GM23338 (cell line): ENCODE data around the gene CFHR4.

ENCODE experiments used
- CREB1 ChIP-seq: fragments of 250-450 bp; sonication (Bioruptor Pico); IDR thresholded peaks from 2 replicates; pipeline ENCODE4 v1.5.0; 2020; ENCODE audit warnings: low read depth, mild to moderate bottlenecking, moderate library complexity
- EZH2 ChIP-seq: fragments of 200-600 bp; sonication (generic); IDR thresholded peaks from one replicate; pipeline ENCODE4 v1.8.0; 2017; ENCODE audit warnings: antibody characterized with exemption, mild to moderate bottlenecking, low read depth; ENCODE audit not compliant: unreplicated experiment
- EZH2phosphoT487 ChIP-seq: fragments of 200-600 bp; sonication (generic); IDR thresholded peaks from one replicate; pipeline ENCODE4 v1.8.1; 2018; ENCODE audit warnings: antibody characterized with exemption; ENCODE audit not compliant: unreplicated experiment
- JUNB ChIP-seq: IDR thresholded peaks from one replicate; pipeline ENCODE4 v1.6.1; 2016; ENCODE audit warnings: antibody characterized with exemption; ENCODE audit not compliant: unreplicated experiment
- POLR2AphosphoS5 ChIP-seq: IDR thresholded peaks from 2 replicates; pipeline ENCODE4 v1.6.1; 2016; ENCODE audit warnings: antibody characterized with exemption, low read depth
- STAT1 ChIP-seq: IDR thresholded peaks from one replicate; pipeline ENCODE4 v1.6.1; 2016; ENCODE audit warnings: antibody characterized with exemption; ENCODE audit not compliant: unreplicated experiment
- TF ChIP-seq, protein P1 (sequence below): IDR thresholded peaks from one replicate; pipeline ENCODE4 v1.6.1; 2018; ENCODE audit warnings: antibody characterized with exemption; ENCODE audit not compliant: unreplicated experiment
- TF ChIP-seq, protein P2 (sequence below), 2 experiments: fragments of 200-600 bp in 1 of 2; sonication (generic) in 1 of 2; conservative IDR thresholded peaks; 2 replicates each; pipeline versions ENCODE4 v1.5.1 to v1.6.1; 2016 to 2017; ENCODE audit warnings: antibody characterized with exemption in 2 of 2, low read depth in 2 of 2, mild to moderate bottlenecking in 2 of 2, moderate library complexity in 1 of 2
- TF ChIP-seq, protein P3 (sequence below): fragments of 250-450 bp; sonication (Bioruptor Pico); IDR thresholded peaks from 2 replicates; pipeline ENCODE4 v1.5.0; 2020; ENCODE audit warnings: mild to moderate bottlenecking, moderate library complexity
- TF ChIP-seq, protein P4 (sequence below): IDR thresholded peaks from 2 replicates; pipeline ENCODE4 v1.6.1; 2016; ENCODE audit warnings: antibody characterized with exemption

DNA sequence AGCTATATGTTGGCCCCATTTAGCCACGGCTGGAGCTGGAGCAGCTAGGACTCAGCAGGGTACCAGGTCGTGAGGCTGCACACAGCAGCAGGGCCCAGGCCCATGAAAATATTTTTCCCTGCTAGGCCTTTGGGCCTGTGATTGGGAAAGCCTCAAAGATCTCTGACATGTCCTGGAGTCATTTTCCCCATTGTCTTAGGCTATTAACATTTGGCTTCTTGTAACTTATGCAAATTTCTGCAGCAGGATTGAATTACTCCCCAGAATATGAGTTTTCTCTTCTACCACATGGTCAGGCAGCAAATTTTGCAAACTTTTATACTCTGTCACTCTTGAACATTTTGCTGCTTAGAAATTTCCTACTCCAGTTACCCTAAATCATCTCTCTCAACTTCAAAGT lies 66.9 kb downstream of the CFHR4 start:
- TF ChIP-seq, protein P1, sequence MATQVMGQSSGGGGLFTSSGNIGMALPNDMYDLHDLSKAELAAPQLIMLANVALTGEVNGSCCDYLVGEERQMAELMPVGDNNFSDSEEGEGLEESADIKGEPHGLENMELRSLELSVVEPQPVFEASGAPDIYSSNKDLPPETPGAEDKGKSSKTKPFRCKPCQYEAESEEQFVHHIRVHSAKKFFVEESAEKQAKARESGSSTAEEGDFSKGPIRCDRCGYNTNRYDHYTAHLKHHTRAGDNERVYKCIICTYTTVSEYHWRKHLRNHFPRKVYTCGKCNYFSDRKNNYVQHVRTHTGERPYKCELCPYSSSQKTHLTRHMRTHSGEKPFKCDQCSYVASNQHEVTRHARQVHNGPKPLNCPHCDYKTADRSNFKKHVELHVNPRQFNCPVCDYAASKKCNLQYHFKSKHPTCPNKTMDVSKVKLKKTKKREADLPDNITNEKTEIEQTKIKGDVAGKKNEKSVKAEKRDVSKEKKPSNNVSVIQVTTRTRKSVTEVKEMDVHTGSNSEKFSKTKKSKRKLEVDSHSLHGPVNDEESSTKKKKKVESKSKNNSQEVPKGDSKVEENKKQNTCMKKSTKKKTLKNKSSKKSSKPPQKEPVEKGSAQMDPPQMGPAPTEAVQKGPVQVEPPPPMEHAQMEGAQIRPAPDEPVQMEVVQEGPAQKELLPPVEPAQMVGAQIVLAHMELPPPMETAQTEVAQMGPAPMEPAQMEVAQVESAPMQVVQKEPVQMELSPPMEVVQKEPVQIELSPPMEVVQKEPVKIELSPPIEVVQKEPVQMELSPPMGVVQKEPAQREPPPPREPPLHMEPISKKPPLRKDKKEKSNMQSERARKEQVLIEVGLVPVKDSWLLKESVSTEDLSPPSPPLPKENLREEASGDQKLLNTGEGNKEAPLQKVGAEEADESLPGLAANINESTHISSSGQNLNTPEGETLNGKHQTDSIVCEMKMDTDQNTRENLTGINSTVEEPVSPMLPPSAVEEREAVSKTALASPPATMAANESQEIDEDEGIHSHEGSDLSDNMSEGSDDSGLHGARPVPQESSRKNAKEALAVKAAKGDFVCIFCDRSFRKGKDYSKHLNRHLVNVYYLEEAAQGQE, result no peak
- TF ChIP-seq, protein P2, sequence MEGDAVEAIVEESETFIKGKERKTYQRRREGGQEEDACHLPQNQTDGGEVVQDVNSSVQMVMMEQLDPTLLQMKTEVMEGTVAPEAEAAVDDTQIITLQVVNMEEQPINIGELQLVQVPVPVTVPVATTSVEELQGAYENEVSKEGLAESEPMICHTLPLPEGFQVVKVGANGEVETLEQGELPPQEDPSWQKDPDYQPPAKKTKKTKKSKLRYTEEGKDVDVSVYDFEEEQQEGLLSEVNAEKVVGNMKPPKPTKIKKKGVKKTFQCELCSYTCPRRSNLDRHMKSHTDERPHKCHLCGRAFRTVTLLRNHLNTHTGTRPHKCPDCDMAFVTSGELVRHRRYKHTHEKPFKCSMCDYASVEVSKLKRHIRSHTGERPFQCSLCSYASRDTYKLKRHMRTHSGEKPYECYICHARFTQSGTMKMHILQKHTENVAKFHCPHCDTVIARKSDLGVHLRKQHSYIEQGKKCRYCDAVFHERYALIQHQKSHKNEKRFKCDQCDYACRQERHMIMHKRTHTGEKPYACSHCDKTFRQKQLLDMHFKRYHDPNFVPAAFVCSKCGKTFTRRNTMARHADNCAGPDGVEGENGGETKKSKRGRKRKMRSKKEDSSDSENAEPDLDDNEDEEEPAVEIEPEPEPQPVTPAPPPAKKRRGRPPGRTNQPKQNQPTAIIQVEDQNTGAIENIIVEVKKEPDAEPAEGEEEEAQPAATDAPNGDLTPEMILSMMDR (conservative IDR thresholded peaks at IDR 0.05; ENCODE audit: low read depth in 2 of 2), result no peak
- TF ChIP-seq EZH2 (no peak), POLR2AphosphoS5 (no peak), CREB1 (no peak), STAT1 (no peak), EZH2phosphoT487 (no peak), JUNB (no peak)
- TF ChIP-seq, protein P3, sequence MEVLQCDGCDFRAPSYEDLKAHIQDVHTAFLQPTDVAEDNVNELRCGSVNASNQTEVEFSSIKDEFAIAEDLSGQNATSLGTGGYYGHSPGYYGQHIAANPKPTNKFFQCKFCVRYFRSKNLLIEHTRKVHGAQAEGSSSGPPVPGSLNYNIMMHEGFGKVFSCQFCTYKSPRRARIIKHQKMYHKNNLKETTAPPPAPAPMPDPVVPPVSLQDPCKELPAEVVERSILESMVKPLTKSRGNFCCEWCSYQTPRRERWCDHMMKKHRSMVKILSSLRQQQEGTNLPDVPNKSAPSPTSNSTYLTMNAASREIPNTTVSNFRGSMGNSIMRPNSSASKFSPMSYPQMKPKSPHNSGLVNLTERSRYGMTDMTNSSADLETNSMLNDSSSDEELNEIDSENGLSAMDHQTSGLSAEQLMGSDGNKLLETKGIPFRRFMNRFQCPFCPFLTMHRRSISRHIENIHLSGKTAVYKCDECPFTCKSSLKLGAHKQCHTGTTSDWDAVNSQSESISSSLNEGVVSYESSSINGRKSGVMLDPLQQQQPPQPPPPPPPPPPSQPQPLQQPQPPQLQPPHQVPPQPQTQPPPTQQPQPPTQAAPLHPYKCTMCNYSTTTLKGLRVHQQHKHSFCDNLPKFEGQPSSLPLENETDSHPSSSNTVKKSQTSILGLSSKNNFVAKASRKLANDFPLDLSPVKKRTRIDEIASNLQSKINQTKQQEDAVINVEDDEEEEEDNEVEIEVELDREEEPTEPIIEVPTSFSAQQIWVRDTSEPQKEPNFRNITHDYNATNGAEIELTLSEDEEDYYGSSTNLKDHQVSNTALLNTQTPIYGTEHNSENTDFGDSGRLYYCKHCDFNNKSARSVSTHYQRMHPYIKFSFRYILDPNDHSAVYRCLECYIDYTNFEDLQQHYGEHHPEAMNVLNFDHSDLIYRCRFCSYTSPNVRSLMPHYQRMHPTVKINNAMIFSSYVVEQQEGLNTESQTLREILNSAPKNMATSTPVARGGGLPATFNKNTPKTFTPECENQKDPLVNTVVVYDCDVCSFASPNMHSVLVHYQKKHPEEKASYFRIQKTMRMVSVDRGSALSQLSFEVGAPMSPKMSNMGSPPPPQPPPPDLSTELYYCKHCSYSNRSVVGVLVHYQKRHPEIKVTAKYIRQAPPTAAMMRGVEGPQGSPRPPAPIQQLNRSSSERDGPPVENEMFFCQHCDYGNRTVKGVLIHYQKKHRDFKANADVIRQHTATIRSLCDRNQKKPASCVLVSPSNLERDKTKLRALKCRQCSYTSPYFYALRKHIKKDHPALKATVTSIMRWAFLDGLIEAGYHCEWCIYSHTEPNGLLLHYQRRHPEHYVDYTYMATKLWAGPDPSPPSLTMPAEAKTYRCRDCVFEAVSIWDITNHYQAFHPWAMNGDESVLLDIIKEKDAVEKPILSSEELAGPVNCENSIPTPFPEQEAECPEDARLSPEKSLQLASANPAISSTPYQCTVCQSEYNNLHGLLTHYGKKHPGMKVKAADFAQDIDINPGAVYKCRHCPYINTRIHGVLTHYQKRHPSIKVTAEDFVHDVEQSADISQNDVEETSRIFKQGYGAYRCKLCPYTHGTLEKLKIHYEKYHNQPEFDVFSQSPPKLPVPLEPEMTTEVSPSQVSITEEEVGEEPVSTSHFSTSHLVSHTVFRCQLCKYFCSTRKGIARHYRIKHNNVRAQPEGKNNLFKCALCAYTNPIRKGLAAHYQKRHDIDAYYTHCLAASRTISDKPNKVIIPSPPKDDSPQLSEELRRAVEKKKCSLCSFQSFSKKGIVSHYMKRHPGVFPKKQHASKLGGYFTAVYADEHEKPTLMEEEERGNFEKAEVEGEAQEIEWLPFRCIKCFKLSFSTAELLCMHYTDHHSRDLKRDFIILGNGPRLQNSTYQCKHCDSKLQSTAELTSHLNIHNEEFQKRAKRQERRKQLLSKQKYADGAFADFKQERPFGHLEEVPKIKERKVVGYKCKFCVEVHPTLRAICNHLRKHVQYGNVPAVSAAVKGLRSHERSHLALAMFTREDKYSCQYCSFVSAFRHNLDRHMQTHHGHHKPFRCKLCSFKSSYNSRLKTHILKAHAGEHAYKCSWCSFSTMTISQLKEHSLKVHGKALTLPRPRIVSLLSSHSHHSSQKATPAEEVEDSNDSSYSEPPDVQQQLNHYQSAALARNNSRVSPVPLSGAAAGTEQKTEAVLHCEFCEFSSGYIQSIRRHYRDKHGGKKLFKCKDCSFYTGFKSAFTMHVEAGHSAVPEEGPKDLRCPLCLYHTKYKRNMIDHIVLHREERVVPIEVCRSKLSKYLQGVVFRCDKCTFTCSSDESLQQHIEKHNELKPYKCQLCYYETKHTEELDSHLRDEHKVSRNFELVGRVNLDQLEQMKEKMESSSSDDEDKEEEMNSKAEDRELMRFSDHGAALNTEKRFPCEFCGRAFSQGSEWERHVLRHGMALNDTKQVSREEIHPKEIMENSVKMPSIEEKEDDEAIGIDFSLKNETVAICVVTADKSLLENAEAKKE (CRISPR knock-in tag), result no peak
- TF ChIP-seq, protein P4, sequence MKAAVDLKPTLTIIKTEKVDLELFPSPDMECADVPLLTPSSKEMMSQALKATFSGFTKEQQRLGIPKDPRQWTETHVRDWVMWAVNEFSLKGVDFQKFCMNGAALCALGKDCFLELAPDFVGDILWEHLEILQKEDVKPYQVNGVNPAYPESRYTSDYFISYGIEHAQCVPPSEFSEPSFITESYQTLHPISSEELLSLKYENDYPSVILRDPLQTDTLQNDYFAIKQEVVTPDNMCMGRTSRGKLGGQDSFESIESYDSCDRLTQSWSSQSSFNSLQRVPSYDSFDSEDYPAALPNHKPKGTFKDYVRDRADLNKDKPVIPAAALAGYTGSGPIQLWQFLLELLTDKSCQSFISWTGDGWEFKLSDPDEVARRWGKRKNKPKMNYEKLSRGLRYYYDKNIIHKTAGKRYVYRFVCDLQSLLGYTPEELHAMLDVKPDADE, result no peak
